ENCODE results near the gene ZFYVE1.
A peak's percentile ranks its signal among the peaks of the same experiment; 100 is the strongest.
"Not testable (repeated sequence)": the region's sequence is repeated elsewhere in the genome, so short reads cannot be mapped to it uniquely, and the experiment has no call there.

Gene ZFYVE1

GRCh38 chr14:73026845-73027542 is at the start of gene ZFYVE1:
ZFYVE1 (minus strand) TSS chr14:73027106; CDS start chr14:73024508, 2,598 bp downstream.
- DNase-seq (ENCODE audit: low read depth): peak; percentile 99

GRCh38 chr14:73069585-73069984 is 42.7 kb upstream of the ZFYVE1 start:
- DNase-seq (ENCODE audit: low read depth): no peak

GRCh38 chr14:73058922-73059673 is 32.2 kb upstream of the ZFYVE1 start:
- peak; percentile 50 for DNase-seq (ENCODE audit: low read depth)

GRCh38 chr14:73058224-73058921 is 31.5 kb upstream of the ZFYVE1 start, which contains the start of gene RBM25:
RBM25 (plus strand) TSS chr14:73058534; CDS start chr14:73071642, 13,108 bp downstream.
- DNase-seq (ENCODE audit: low read depth): peak; percentile 99

- DNase-seq (ENCODE audit: low read depth): no peak
Measured at GRCh38 chr14:73057944-73058223, 31.0 kb upstream of the ZFYVE1 start.

GRCh38 chr14:73055251-73055650 is 28.3 kb upstream of the ZFYVE1 start:
- no peak for DNase-seq (ENCODE audit: low read depth)

- DNase-seq (ENCODE audit: low read depth): no peak
Measured at GRCh38 chr14:73049428-73049827, 22.5 kb upstream of the ZFYVE1 start.

- no peak for DNase-seq (ENCODE audit: low read depth)
Measured at GRCh38 chr14:73047808-73048207, 20.9 kb upstream of the ZFYVE1 start.

GRCh38 chr14:73036706-73037450 is 10.0 kb upstream of the ZFYVE1 start:
- DNase-seq (ENCODE audit: low read depth): peak; percentile 13

GRCh38 chr14:73027984-73028383 is 1.1 kb upstream of the ZFYVE1 start:
- no peak for DNase-seq (ENCODE audit: low read depth)

- DNase-seq (ENCODE audit: low read depth): no peak
Measured at GRCh38 chr14:73027546-73027945, 640 bp upstream of the ZFYVE1 start.

- DNase-seq (ENCODE audit: low read depth): no peak
Measured at GRCh38 chr14:73026243-73026844, 562 bp downstream of the ZFYVE1 start.

- peak; percentile 50 for DNase-seq (ENCODE audit: low read depth)
Measured at GRCh38 chr14:73025544-73025943, 1.4 kb downstream of the ZFYVE1 start.

GRCh38 chr14:73022051-73022450 is 4.9 kb downstream of the ZFYVE1 start:
- no peak for DNase-seq (ENCODE audit: low read depth)

GRCh38 chr14:73016011-73016410 is 10.9 kb downstream of the ZFYVE1 start:
- not testable (repeated sequence) for DNase-seq (ENCODE audit: low read depth)

GRCh38 chr14:73015552-73015951 is 11.4 kb downstream of the ZFYVE1 start:
- not testable (repeated sequence) for DNase-seq (ENCODE audit: low read depth)

GRCh38 chr14:73014105-73014504 is 12.8 kb downstream of the ZFYVE1 start:
- peak; percentile 67 for DNase-seq (ENCODE audit: low read depth)

GRCh38 chr14:73011189-73011588 is 15.7 kb downstream of the ZFYVE1 start:
- not testable (repeated sequence) for DNase-seq (ENCODE audit: low read depth)

- peak; percentile 92 for DNase-seq (ENCODE audit: low read depth)
Measured at GRCh38 chr14:73008501-73008900, 18.4 kb downstream of the ZFYVE1 start.

- DNase-seq (ENCODE audit: low read depth): peak; percentile 15
Measured at GRCh38 chr14:73007835-73008234, 19.1 kb downstream of the ZFYVE1 start.

GRCh38 chr14:73004641-73005040 is 22.3 kb downstream of the ZFYVE1 start:
- not testable (repeated sequence) for DNase-seq (ENCODE audit: low read depth)

- no peak for DNase-seq (ENCODE audit: low read depth)
Measured at GRCh38 chr14:73003681-73004080, 23.2 kb downstream of the ZFYVE1 start.

Data from EH (cell line).